Fibroblast of skin of left quadriceps (primary cell): ENCODE measurements around the gene PALLD.

ENCODE experiments used
- DNase-seq, 2 experiments: peaks; one replicate each; pipeline ENCODE4 v3.0.0-alpha.2; 2013; ENCODE audit warnings: low read depth in 2 of 2

Gene PALLD

DNA sequence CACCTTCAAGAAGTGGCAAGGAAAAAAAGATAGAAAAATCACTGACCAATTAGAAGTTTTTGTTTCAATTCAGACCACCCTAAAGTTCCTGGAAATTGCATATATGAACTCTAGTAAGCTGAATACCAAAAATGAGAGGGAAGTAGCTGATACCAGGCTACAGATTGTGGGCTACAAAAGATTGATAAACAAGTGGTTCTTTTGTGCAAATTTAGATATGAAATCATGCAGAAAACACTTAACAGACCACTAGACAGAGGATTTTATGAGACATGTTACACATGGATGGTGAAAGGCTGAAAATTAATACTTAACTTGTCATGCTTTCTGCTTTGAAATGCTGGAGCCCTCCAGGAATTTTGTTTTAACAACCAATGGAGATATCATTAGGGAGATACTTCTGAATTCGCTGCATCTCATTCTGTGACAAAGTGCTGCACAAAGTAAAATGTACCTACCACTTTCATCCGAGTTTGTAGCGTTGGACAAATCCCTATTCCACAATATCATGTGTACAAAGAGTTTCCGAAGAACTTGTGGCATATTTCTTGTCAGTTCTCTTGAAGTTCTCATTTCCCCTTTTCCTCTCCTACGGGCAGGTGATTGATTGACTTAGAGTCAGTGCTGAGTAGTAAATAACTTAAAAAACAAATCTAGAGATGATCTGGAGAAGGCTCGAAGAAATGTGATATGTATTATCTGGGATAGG is 235.0 kb downstream of the PALLD start:
- DNase-seq = no peak

DNA sequence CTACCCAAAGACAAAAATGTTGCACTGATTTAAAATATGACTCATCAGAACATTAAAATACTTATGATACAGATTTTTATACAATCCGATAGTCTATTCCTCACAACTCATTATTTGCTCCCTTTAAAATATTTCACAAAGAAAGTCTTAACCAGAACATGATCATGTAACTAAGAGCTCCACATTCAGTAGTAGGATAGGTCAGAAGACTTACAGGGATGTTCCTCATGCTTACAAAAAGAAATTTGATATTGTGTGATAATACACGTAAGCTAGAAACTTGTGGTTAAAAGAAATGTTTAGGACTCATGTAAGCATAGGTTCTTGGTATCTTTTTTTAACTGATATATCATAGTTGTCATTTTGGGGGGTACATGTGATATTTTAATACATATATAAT is 235.9 kb downstream of the PALLD start:
- no peak for DNase-seq

DNA sequence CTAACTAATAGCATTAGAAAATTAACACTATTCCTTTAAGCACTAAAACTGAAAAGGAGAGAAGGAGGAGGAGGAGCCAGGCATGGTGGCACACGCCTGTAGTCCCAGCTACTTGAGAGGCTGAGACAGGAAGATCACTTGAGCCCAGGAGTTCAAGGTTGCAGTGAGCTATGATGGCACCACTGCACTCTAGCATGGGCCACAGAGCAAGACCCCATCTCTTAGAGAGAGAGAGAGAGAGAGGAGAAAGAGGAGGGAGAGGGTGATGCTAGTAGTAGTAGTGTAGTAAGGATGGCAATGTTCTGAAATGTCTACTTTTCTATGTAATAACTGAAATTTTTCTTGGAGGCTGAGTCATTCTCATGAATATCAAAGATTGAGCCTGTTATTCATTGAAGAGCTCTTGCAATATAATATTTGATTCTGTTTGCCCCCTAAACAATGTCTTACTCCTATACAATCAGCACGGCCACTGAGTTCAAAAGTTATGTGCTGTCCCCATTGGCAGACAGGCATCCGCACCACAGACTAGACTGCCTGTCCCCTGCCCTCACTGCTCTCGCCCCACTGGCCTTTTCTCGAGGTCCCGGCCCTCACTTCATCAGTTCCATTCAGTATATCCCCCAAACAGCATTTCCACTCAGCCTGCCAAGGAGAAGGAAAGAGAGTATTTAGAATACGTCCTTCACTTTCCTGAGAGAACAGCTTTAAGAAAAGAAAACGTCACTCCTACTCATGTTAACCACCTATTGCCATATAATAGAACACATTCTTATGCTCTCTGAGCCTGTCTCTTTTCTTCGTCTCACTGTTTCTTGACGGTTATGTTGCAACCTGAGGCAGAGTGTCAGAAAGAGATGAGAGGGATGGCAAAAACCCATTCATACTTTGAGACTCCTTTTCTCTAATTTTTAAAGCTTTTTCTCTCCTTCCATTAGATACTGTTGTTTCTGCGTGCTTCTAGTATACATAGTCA is 238.1 kb downstream of the PALLD start:
- no peak for DNase-seq

DNA sequence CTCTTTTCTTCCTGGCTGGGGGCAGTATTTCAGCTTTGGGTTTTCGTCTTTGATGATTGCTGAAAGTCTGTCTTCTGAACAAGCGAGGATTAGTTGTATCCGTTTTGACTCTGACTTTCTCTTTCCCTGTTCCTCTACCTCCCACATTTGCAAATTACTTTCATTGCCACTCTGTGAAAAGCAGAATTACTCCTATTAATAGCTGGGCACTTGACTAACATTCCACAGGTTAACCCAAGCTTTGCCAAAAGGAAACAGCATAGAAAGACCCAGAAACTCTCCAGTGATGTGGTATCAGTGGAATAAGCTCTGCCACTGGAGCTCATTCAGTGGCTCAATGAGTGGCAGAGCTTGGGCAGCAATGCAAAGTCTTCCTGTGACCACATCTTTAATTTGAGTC is 238.9 kb downstream of the PALLD start:
- no peak for DNase-seq

DNA sequence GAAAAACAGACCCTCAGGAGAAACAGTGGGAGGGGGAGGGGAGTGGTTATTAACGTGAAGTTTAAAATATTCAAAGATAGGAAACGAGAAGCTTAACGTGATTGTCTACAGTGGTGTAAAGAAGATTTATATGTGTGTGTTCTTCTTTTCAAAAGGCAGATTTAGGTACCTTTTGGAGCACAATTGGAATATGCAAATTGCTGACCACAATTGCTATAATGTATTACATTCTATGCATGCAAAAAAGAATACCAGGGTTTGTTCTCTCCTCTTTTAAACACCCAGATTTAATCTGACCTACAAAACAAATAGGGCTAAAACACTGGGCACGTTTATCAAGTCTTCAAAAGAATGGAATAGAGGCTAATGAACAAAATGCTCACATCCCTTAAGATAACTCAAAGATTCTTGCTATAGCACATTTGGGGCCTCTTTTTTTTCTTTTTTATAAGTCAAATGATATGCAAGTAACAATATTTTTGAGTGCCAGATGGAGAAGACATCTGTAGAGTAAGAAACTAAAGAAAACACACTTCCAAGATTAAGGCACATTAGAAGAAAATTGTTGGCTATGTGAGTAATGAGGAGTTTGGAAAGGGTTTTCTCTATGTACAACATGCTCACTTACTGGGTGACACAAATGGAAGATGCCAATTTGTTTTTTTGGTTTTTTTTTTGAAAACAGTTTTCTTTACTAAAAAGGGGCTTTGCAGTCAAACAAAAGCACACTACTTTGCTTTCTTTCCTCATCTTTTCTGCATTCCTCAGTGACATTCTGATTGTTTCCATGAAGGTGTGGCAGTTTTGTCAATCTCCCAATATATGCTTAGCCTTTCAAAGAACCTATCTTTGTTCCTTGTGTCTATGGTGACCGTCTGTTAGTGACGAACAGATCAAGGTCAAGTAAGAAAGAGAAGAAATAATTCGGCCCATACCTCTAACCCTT is 240.3 kb downstream of the PALLD start:
- DNase-seq = no peak

DNA sequence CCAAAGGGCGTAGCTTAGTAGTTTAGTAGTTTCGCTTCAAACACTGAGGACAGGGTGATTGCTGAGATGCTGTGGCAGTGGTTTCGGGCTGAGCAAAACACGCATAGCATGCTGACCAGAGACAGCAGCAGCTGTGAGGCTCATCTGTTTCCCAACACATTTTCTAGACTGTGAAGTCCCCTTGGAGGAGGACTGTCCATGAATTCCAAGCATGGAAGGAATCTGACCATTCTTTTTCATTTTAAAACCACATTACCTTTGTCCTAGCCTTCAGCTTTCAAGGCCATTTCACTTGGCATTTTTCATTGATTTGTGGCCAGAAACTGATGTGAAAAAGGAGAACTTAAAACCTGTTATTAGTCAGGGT is 240.9 kb downstream of the PALLD start:
- peak; percentile 63 to 68 for DNase-seq

DNA sequence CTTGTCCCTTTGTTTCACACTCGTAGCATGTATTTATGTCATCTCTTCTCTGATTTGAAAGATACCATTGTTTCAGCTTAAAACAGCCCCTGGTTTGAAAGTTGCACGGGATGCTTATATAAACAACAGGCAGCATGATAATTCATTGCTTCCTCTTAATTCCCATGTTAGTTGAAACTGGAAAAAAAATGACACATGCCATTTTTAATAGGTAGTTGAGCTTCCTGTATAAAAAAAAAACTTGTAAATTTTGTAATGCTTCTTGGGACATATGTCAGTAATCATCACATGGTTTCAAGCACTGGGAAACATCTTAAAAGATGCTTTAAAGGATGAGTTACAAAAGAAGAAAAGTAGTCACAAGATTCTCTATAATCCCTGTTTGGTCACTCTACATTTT is 243.0 kb downstream of the PALLD start:
- no peak for DNase-seq

DNA sequence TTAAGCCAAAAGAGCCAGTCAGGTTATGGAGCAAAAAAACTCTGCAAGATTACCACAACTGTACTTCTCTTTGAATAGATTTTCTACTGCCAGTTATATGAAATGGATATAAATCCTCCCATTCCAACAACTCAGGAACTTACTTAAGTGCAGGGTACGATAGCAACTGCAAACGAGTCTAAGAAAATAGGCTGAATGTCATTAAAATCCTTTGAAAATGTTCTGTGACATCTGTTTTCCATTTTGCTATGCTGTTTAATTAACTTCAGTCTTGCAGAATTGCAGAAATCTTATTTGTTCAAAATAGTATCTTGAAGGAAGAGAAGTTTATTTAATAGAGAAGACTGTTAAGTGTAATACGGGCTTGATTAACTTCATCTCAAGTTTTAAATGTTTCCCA is 243.8 kb downstream of the PALLD start:
- no peak for DNase-seq

DNA sequence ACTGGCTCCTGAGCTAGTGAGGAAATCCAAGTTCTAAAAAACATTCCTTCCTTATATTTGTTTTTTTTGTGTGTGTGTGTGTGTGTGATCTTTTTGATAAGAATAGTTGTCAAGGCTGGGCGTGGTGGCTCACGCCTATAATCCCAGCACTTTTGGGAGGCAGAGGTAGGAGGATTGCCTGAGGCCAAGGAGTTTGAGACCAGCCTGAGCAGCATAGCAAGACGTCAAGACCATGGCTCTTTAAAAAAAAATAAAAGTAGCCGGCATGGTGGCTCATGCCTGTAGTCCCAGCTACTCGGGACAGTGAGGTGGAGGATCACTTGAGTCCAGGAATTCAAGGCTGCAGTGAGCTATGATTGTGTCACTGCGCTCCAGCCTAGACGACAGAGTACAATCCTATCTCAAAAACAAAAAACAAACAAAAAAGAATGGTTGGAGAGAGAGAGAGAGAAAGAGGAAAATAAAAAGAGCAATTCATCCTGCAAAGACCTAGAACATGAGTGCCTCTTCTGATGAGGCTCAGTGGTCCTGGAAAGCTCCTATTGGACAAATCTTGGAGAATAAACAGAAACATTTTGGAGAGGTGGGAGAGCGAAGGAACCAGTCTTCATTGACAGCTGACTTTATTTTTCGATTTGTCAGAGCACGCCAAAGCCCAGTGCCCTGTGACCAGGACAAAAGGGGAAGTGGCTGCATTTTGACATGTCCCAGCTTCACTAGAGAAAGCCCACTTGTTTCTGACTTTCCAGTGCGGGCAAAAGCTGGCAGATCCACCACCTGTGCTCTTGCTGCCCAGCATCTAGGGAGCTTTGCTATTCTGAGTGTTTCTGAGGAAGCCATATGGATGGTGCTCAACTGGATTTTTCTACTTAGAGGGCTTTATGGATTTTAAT is 244.7 kb downstream of the PALLD start:
- DNase-seq = no peak

DNA sequence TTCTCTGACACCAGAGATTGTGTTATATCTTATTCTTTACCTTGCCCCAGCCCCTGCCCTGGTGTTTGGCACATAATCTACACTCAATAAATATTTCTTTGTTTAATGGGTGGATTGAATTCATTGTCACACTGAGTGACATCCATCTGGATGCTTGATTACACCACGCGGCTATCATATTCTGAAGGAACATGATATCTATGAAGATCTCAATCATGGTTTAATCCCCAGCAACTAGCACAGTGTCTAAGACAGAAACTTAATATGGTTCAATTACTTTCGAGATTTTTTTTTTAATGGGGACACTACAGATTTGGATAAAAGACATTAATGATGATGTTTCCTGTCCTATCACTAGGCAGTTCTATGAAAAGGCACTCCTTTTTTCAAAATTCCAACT is 246.3 kb downstream of the PALLD start:
- DNase-seq = no peak

DNA sequence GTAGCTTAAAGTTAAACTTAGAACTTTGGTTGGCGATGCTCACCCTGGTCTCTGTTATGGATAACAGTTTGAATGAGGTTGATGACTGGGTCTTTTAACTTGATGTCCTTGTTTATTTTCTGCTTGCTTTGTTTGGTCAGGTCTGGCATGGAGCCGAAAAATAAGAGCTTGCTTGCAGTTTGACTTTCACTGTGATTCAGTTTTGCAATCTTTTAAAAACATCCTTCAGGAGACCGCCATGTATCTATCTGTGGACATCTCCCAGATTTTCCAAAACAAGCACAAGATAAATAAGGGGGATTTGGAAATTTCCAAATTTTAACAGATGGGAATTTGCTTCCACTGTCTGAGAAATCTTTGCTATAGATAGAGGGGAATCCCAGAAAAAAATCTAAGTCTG is 246.7 kb downstream of the PALLD start:
- DNase-seq = no peak

DNA sequence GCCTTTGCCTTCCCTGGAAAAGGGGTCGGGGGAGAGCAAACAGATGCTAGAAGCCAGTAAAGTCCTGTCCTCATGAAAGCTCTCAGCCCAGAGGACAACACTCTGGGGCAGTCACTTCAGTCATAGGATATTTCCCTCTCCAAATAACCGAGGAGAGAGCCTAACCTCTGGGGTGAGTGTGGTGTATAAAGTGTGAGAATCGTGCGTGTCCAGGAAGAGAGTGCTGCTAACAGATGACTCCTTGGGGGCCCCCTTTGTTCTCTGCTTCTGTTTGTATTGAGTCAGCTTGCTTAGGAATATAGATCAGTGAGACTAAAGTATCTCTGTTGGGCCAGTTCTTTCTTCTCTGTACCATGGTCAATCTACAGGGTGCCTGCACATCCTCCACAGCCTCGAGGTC is 247.2 kb downstream of the PALLD start:
- no peak for DNase-seq

DNA sequence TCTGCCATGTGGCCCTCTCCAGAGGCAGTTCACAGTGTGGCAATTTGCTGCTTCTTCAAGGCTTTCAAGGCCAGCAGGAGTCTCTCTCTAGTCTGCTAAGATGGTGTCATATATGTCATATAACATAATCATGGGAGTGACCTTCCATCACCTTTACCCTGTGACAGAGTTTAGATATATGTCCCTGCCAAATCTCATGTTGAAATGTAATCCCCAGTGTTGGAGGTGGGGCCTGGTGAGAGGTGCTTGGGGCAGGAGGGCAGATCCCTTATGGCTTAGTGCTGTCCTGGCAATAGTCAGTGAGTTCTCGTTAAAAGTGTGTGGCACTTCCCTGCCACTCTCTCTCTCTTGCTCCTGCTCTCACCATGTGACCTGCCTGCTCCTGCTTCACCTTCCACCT is 252.0 kb downstream of the PALLD start:
- no peak for DNase-seq

DNA sequence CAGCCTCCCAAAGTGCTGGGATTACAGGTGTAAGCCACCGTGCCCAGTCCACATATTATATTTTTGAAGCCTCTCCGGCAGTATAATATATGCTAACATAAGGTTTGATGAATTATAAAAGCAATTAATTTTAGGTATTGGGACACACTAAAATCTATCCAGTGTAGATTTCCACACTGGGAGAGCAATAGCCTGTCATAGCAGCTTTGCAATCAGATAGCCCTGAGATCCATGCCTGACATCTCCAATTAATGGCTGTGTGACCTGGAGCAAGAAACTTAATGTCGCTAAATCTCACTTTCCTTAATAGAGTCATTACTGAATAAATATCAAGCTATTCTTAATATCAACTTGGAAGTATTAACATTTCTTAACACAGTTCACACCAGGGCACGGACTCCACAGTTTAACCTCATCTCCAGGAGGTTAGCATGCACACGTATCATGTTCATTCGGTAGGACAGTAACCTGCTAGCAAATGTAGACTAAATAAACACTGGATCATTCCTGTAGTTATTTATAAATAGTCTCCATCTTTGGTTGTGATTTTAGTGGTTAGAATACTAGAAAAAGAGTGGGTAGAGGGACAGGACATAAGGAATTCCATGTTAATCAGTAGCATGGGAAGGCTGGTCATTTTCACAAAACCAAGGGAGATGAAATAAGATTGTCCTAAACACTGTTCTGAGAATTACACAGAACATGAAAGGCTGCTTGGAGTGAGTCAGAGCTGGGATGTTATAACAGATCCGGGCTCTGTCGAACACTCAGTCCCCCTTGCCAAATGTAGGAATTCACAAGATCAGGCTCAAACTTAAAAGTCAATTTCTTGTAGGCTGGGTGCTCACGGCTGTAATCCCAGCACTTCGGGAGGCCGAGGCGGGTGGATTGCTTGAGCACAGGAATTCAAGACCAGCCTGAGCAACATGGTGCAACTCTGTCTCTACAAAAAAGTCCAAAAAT is 254.7 kb downstream of the PALLD start:
- no peak for DNase-seq

DNA sequence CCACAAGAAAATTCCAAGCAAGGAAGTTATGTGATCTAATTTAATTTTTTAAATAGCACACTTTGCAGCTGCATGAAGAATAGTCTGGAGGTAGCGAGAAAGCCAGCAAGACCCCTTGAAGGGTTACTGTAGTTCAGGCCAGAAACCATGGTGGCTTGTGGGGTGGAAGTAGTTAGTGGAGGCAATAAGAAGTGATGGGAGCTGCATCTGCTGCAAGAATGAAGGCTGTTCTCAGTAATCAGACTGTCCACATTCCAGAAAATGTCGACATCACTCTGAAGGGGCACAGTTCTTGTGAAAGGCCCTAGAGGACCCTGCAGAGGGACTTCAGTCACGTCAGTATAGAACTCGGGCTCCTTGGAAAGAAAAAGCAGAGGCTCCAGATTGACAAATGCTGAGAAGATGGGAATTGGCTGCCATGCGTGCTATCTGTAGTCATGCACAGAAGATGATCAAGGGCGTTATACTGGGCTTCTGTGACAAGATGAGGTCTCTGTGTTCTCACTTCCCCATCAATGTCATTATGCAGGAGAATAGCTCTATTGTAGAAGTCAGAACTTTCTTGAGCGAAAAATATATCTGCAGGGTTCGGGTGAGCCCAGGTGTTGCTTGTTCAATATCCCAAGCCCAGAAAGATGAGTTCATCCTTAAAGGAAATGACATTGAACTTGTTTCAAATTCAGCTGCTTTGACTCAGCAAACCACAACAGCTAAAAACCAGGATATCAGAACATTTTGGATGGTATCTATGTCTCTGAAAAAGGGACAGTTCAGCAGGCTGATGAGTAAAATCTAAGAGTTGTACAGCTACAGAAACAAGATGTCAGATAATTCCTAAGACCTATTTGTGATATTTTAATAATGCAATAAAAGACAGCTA is 259.0 kb downstream of the PALLD start:
- no peak for DNase-seq

DNA sequence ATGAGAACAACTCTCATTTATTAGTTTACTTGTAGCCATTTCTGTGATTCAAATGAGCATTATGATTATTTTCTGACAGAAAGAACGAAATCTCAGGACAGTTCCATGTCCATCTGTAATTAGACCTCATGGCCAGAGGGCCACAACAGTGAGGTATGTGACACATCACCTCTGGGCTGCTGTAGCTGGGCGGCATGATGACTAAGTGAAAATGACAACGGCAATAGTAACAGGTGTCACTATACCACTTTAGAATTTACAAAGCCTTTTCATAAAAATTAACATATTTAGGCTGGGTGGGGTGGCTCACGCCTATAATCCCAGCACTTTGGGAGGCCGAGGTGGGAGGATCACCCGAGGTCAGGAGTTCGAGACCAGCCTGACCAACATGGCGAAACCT is 260.6 kb downstream of the PALLD start:
- DNase-seq = no peak

DNA sequence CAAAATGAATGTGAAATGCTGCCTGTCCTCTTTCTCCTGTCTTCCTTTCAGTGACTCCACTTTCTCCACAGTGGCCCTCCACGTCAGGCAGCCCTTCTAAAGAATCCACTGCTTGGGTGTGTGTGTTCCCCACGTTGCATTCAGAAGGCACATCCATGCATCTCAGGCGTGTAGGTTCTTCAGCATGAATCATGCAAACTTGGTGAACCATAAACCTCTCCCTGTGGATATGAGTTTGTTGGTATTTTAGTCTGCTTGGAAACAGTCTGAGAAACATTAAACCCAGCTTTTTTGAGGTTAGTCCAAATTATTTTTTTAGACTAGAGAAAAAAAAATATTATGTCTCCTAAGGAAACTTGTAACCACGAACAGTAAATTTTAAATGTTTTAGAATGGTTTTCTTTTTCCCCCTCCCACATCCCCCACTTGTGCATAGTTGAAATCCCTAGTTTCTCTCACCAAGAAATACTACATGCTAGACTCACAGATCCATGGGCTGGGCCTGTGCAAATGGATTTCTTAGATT is 261.6 kb downstream of the PALLD start:
- peak; percentile 94 to 96 for DNase-seq

DNA sequence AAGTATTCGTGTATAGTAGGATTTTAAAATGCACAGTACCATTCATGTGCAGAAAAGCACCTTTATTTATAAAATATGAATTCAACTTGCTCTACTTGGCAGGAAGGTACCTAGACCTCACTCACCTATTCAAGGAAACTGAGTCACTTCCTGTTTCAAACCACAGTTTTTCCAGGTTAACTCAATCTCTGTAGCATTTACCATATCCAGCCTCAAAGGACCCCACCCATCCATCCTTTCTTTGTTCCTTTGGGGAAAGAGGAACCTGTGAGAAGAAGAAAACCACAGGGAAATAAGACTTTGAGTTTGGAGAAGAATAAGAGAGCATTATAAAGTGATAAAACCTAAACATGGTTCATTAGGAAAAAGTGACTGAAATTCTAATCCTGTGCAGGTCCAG is 262.5 kb downstream of the PALLD start:
- DNase-seq = no peak
